ENCODE measurements around the gene SMPDL3A. TPM values are rescaled to one million over a fixed set of nuclear protein-coding genes. Genes with fewer than 3 reads are reported as not detected.

The SMPDL3A gene
- total RNA-seq, 1 experiment from 2014 or later, result 3.5 TPM

GRCh38 chr6:122788208-122788607, 850 bp upstream of the SMPDL3A start:
- H3K27ac Mint-ChIP-seq (ENCODE audit: low read depth, unreplicated experiment), result no peak overlapping the region
- peak overlapping the region; percentile 87 for H3K4me3 Mint-ChIP-seq (ENCODE audit: unreplicated experiment)
- POLR2A ChIA-PET, result interaction anchor here (1.3 to 5.3 kb wide), 10 partner anchors 8 to 317 kb away, joined by 3 to 202 read pairs (median 17); partner anchors contain the start of genes FABP7 and SERINC1
- CTCF ChIA-PET, result interaction anchor here (0.7 to 5.6 kb wide), 9 partner anchors 9 to 57 kb away, joined by 3 to 54 read pairs (median 11); partner anchors contain the start of gene FABP7
- BruUV-seq (replicated peaks), result no TSS peak
- peaks cover 15% of the 10 kb centered on the region for H3K4me1 Mint-ChIP-seq (ENCODE audit: insufficient read depth, unreplicated experiment)
- no peak for TF ChIP-seq CTCF (IDR thresholded peaks at IDR 0.05; ENCODE audit: unreplicated experiment)
- intact Hi-C loops (cut with micrococcal nuclease), result loop anchor here (2.0 kb wide), 1 partner anchor 57 kb away; no protein-coding TSS in a partner anchor
- H3K27me3 Mint-ChIP-seq (ENCODE audit: insufficient read depth, unreplicated experiment), result no peaks in the 10 kb centered on the region
- H3K36me3 Mint-ChIP-seq (ENCODE audit: insufficient read depth, unreplicated experiment), result no peaks in the 10 kb centered on the region
- no peak for DNase-seq (ENCODE audit: unreplicated experiment)
- H3K9me3 Mint-ChIP-seq (ENCODE audit: unreplicated experiment), result no peaks in the 10 kb centered on the region

GRCh38 chr6:122788663-122789181, 336 bp upstream of the SMPDL3A start:
- CTCF ChIA-PET, result interaction anchor here (0.6 to 5.6 kb wide), 15 partner anchors 9 to 259 kb away, joined by 3 to 54 read pairs (median 5); partner anchors contain the start of gene FABP7
- Mint-ChIP-seq H3K9me3 (ENCODE audit: unreplicated experiment) (no peaks in the 10 kb centered on the region), H3K4me1 (ENCODE audit: insufficient read depth, unreplicated experiment) (peaks cover 15% of the 10 kb centered on the region), H3K27me3 (ENCODE audit: insufficient read depth, unreplicated experiment) (no peaks in the 10 kb centered on the region), H3K27ac (ENCODE audit: low read depth, unreplicated experiment) (peak overlapping the region; percentile 80), H3K36me3 (ENCODE audit: insufficient read depth, unreplicated experiment) (no peaks in the 10 kb centered on the region), H3K4me3 (ENCODE audit: unreplicated experiment) (peak overlapping the region; percentile 87)
- no TSS peak for BruUV-seq (replicated peaks)
- TF ChIP-seq CTCF (IDR thresholded peaks at IDR 0.05; ENCODE audit: unreplicated experiment), result no peak
- POLR2A ChIA-PET, result interaction anchor here (0.7 to 5.3 kb wide), 20 partner anchors 9 to 317 kb away, joined by 3 to 202 read pairs (median 6); partner anchors contain the start of genes FABP7 and SERINC1
- intact Hi-C loops (cut with micrococcal nuclease), result loop anchor here (1.0 to 2.0 kb wide), 3 partner anchors 12 to 58 kb away; no protein-coding TSS in a partner anchor
- DNase-seq (ENCODE audit: unreplicated experiment), result no peak

GRCh38 chr6:122790028-122790422, 967 bp downstream of the SMPDL3A start:
- BruUV-seq (replicated peaks), result no TSS peak
- CTCF ChIA-PET, result interaction anchor here (0.6 to 5.6 kb wide), 19 partner anchors 9 to 167 kb away, joined by 3 to 54 read pairs (median 4); no protein-coding TSS in a partner anchor
- Mint-ChIP-seq H3K27me3 (ENCODE audit: insufficient read depth, unreplicated experiment) (no peaks in the 10 kb centered on the region), H3K4me3 (ENCODE audit: unreplicated experiment) (peak overlapping the region; percentile 87), H3K4me1 (ENCODE audit: insufficient read depth, unreplicated experiment) (peaks cover 15% of the 10 kb centered on the region), H3K27ac (ENCODE audit: low read depth, unreplicated experiment) (peak overlapping the region; percentile 80), H3K36me3 (ENCODE audit: insufficient read depth, unreplicated experiment) (no peaks in the 10 kb centered on the region), H3K9me3 (ENCODE audit: unreplicated experiment) (no peaks in the 10 kb centered on the region)
- no peak for DNase-seq (ENCODE audit: unreplicated experiment)
- POLR2A ChIA-PET, result interaction anchor here (0.7 to 5.3 kb wide), 20 partner anchors 8 to 319 kb away, joined by 3 to 202 read pairs (median 6); partner anchors contain the start of genes FABP7 and SERINC1
- intact Hi-C loops (cut with micrococcal nuclease), result no loop called here
- no peak for TF ChIP-seq CTCF (IDR thresholded peaks at IDR 0.05; ENCODE audit: unreplicated experiment)
